DMS153 treated with DMSO at 0.1 percent for 48 hours (cell line): Measurements from ENCODE around the gene TMUB1.

ENCODE experiments used
- DNase-seq: peaks from one replicate; lab custom pipeline; 2025; ENCODE audit not compliant: unreplicated experiment; lab: John Stamatoyannopoulos, UW

TMUB1 gene

DNA sequence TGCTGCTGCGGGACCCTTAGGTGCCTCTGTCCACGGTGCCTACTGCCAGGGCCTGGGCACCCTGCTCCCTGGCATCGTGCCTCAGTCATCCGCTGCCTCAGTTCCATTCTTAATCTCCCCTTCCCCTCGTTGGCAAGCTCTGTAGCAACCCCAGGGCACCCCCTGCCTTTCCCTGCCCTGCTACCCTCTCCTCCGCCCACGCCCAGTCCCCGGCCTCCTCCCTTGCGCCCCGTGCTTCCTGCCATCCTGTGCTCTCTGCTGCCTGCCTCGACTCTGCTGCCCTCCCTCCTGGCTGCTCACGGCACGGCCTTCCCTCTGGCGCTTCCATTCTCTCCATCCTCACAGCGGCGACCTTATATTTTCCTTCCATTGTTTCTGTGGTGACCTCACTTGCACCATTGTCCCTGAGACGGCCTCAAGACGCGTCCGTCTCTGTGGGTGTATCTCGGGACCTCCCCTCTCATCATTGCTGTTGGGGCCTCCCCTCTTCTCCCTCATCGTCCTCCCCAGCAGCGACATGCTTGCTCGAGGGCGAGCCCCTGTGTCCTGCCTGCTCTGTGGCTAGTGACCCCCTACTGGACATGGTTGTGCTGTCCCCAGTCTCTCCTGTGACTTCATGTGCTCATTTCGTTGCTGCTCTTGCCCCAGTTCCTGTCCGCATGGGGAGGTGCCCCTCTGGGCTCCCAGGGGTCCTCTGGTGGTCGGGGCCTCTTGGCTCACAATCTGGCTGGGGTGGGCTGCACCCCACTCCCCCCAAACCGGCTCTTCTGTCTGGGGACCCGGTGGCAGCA lies 38.3 kb upstream of the TMUB1 start:
- no peak for DNase-seq

DNA sequence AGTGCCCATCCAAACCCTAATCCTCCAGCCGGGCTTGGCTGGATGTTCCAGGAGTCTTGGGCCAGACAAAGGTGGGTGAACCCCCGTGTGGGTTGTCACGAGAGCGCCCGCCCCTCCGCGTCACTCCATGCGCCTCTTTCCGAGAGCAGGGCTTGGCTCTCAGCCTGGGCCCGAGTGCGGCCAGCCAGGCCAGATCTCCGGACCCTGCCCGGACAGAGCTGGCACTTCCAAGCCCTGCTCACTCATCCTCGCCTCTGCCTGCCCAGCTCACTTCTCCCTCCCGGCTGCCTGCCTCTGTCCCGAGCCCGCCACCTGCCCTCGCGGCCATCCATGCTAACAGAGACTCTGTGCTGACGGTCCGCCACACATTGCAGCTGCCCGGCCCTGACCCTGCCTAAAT lies 37.6 kb upstream of the TMUB1 start:
- no peak for DNase-seq

DNA sequence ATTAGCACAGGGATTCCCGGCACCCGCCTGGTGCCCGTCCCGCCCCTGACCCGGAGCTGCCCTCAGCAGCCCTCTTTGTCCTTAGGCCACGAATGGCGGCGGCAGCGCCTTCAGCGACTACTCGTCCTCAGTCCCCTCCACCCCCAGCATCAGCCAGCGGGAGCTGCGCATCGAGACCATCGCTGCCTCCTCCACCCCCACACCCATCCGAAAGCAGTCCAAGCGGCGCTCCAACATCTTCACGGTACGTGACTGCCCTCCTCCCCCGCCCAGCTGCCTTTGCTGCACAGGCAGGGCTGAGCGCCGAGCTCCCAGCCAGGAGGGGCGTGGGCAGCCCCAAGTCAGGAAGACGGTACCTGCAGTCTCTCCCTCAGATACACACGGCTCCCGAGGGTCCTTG lies 36.6 kb upstream of the TMUB1 start:
- DNase-seq = no peak

DNA sequence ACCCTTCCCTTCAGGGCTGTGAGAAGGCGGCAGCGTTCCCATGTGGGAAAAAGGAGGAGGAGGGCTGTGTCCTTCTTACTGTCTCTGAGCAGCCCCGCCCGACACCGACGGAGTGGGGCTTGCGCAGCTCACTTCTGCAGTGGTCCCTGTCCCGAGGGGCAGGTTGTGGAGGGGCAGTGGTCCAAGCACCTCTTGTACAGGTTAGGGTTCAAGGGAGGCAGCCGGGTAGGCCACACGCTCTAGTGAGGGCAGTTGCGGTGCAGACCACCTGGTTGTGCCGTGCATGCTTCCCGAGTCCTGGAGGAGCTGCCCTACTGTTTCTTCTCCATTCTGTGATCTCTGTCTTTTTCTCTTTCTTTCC lies 35.7 kb upstream of the TMUB1 start:
- no peak for DNase-seq

DNA sequence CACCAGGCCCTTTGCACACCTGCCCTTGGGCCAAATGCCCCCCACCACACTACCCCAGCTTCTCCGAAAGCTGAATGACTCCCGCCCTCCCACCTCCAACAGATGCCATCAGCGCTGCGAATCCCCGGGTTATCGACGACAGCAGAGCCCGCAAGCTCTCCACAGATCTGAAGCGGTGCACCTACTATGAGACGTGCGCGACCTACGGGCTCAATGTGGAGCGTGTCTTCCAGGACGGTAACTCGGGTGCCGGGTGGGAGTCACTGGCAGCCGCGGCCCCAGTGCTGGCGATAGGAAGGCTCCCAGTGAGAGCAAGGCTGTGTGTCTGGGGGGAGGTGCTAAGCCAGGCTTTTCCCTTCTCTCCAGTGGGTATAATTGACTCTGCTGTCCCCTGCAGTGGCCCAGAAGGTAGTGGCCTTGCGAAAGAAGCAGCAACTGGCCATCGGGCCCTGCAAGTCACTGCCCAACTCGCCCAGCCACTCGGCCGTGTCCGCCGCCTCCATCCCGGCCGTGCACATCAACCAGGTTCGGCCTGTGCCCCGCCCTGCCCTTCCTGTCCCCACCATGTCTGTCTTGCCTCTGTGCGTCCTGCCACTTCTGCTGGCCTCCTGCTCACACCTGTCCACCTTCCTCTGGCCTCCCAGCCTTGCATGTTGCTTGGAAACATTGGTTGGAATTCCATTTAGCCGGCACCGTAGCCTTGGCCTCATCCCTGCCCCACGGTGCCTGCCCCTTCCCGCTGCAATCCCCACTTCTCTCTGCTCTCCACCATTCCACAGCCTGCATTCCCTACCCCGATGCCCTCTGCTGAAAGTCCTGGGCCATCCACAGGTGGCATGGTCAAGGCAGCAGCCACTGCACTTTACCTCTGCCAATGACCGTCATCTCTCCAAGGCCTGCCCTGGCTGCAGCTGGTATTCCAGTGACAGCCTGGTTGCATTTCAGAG lies 35.1 kb upstream of the TMUB1 start:
- DNase-seq = no peak

DNA sequence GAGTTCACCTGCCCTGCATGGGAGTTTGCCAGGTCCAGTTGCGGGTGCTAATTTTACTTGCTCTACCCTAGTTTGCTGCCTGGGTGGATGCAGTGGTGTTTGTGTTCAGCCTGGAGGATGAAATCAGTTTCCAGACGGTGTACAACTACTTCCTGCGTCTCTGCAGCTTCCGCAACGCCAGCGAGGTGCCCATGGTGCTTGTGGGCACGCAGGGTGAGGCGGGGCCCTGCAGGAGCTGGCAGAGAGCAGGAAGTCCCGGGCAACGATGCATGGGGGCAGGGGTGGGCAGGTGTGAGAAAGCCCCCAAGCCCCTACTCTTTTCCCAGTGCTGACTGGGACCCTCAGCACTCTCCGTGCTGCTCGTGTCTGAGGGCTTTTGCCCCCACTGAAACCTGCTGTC lies 34.3 kb upstream of the TMUB1 start:
- DNase-seq = no peak

DNA sequence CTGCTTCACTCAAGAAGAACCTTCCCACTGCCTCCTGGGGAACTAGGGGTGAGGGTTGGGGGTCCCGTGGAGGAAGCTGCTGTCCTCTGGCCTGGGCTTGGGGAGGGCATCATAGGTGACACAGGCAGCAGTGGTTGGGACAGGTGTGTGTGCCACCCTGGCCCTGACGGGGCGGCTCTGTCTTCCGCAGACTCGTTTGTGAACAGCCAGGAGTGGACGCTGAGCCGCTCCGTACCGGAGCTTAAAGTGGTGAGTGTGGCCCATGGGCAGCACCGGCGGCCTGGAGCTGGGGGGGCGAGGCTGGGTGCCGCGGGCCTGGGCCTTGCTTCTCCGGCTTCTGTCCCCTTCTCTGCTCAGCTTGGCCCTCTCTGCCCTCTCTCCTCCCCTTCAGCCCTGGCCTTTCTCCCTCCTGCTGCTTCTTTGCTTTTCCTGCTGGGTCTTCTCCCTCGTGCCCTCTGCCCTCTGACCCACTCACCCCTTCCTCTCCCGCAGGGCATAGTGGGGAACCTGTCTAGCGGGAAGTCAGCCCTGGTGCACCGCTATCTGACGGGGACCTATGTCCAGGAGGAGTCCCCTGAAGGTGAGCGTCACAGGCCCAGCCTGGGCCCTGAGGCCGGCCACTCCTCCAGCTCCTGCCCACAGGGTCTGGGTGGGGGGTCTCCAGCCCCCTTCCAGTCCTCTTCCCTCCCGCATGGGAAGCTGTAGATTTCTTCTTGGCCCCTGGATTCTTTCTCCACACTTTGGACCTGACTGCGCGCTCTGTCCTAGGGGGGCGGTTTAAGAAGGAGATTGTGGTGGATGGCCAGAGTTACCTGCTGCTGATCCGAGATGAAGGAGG lies 33.5 kb upstream of the TMUB1 start:
- DNase-seq = no peak

DNA sequence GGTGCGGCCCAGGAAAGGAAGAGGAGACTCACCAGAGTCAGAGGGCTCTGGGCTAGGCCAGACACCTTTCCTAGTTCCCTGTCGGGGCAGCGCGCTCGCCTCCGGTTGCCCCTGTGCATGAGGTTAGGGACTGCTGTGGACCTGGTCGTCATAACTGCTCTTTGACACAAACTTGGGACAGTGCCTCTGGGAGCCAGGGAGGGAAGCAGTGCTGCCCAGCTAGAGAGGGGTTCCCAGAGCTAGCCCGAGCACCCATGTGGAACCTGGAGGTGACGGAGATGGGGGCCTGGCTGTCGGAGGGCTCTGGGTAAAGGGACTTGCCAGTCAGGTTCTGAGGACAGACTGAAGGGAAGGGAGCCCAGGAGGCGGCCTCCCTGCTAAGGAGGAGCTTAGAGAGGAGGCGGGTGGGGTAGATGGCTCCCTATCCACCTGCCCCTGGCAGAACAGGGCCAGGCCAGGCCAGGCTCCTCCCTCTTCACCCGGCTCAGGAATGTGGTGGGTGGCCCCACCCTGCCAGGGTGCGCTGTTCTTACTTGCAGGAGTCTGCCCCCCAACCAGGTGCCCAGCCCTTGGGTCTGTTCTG lies 32.6 kb upstream of the TMUB1 start:
- DNase-seq = no peak

DNA sequence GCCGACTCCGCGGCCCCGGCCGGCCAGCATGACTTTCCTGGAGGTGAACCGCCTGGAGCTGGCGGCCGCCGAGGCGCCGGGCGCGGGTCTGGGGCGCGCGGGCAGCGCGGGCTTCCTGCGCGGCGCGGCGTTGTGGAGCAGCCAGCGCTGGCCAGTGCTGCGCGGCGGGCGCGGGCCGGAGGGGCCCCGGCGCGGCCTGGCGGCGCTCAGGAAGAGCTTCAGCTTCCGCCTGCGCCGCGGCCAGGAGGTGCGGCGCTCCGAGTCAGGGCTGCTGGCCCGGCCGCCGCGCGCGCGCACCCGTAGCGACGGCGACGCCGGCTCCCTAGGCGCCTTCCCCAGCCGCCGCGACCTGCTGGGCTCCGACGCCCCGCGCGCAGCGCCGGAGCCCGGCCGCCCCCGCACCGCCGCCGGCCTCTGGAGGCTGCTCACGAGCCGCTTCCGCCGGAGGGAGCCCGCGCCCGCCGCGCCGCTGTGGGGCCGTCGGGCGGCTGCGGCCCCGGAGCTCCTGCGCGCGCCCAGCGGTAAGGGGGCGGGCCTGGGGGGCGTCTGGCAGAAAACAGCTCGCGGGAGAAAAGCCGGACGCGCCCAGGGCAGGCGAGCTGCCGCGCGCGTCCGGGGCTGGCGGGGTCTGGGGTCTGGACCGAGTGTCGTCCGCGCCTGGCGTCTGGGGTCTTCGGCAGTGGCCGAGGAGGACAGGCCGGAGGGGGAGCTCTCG lies 32.0 kb upstream of the TMUB1 start:
- no peak for DNase-seq

DNA sequence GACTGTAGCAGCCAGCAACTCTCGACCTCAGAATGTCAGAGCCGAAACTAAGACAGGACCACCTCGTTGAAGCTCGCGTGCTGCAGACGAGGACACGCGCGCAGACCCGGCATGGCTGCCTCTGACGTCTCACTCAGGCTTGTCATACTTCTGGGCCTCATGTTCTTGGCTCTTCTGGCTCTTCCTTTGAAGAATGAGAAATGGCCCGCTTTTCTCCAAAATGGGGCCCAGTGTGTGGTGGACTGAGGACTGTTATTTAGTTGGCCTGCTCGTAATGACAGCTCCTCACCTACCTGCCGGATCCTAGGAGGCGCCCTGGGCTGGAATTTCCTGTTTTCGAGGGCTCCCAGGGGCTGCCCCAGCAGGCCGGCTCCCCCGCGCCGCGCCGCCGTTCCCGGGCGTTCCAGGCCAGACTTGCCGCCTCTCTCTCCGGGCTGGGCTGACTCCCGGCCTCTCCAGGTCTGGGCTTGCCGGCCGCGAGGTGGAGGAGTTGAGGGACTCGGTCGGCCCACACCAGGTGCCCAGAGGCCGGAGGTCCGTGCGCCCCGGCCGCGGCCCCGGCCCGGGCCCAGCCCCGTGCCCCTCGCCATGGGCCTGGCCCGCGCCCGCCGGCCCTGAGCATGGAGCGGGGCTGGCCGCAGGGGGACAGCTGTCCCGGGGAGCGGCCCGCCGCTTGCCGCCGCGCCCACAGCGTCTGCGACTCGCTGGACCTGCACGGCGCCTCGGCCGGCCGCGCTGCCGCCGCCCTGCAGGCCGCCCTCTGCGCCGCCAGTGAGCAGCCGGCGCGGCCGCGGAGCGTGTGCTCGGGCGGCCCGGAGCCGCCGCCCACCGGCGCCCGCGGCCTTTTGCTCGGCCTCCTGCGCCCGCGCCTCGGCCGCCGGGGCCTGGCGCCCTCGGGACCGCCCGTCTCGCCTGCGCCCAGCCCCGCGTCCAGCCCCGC lies 31.1 kb upstream of the TMUB1 start:
- DNase-seq = no peak

DNA sequence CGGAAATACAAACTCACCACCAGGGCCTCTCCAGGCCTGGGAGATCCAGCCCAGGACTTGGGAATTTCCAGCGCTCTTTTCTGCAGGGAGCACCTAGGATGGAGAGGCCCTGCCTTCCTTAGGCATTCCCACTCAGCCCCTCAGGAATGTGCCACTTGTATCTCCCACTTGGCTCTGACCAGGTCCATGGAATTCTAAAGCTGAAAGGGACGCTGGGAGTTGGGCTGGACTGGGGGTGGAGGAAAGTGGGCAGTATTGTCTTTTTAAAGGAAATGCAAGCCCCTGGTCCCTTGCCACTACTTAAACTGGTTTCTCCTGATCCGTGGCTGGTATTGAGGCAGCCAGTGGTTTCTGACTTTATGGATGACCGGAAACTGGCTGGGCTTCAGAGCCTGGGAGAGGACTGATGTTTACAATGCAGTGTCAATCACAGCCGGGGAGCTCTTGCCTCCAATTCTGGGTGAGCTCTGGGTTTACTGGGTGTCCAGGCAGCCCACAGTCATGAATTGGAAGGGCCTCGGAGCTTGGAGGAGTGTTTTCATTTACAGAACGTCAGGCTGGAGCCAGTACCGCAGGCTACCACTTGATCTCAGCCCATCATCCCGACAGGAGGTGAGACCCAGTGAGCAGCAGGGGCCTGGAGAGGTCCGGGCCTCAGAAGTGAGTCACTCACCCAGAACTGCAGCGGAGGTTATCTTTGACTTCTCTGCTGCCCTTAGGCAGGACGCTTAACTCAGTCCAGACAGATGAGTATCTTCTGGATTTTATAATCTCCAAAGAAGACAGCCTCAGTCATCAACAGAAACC lies 30.3 kb upstream of the TMUB1 start:
- no peak for DNase-seq

DNA sequence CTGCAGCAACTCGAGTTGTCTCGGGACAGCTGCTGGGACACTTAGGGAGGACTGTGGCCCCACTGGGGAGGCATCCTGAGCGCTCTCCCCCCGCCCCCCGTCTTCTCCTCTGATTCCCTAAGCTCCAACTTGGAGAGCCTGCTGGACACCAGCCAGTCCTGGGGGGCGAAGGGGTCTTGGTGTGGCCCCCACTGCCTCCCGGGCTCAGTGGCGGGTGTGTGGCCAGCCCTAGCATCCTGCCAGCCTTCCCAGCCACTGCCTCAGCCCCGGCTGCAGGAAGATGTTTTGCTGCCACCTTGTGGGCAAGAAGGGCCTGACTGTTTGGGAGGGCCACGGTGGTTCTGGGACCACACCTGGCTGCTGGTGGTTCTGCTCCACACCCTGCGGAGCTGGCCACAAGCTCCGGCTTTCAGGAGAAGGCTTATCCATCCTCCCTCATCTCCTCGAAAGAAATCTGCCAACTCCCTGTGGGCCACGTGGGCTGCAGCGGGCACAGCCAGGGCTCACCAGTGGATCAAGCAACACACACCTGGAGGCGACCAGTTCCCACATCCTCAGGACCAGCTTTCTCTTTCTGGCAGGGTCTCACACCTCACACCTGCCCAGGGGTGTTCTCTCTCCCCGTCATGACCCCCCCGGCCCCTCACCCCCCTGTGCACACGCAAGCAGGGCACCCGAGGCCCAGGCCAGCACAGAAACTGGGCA lies 27.8 kb upstream of the TMUB1 start:
- peak; percentile 46 for DNase-seq

DNA sequence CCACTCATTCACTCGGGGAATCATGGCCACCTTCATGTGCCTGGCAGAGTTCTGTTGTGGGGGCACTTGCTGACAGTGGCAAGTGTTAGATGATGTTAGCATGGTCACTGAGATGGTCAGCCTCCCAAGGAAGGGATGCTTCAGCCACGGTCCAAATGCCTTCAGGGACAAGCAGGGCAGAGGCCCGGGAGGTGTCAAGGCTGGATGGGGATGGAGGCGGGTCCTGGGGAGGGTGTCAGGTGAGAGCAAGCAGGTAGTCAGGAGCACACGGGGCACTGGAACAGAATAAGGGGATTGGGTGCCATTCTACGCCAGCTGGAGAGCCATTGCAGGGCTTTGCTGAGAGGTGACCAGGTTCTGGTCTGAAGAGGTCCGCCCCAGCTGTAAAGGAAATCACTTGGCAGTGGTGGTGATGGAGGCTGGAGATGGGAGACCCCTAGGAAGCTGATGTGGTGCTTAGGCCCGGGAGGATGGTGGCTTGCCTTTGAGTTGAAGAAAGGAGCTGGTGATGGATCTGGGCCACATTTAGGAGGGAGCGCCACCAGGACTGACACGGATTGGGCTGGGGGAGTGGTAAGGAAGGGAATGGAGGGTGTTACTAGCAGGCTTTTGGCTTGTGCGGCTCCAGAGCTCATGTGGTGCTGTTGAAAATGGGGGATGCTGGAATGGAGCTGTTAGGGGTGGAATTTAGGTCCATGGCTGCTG lies 27.1 kb upstream of the TMUB1 start:
- no peak for DNase-seq

DNA sequence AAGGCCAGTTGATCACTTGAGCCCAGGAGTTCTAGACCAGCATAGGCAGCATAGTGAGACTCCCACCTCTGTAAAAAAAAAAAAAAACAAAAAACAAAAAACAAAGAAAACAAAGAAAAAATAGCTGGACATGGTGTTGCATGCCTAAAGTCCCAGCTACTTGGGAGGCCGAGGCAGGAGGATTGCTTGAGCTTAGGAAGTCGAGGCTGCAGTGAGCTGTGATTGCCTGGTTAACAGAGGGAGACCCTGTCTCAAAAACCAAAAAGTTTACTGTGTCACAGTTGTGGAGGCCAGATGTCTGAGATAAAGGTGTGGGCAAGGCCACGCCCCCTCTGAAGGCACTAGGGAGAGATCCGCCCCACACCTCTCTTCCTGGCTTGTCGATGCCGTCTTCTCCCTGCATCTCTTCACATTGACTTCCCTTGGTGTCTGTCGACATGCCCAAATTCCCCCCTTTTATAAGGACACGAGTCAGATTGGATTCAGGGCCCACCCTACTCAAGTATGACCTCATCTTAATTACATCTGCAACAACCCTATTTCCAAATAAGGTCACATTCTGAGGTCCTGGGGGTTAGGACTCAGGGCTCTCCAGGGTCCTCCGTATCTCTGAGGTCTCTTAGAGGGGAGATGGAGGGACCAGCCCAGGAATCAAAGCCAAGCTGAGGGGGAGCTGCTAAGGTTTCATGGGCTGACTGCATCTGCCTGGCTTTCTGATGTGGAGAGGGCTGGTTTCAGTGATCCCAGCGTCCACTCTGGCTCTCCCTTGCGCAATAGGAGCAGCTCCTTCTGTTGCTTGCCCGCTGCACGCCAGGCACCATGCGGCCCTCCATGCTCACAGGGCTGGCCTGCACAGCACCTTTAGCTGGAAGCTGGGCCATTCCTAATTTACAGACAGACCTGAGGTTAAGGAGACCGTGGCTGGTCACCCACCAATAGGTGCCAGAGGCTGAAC lies 26.1 kb upstream of the TMUB1 start:
- no peak for DNase-seq

DNA sequence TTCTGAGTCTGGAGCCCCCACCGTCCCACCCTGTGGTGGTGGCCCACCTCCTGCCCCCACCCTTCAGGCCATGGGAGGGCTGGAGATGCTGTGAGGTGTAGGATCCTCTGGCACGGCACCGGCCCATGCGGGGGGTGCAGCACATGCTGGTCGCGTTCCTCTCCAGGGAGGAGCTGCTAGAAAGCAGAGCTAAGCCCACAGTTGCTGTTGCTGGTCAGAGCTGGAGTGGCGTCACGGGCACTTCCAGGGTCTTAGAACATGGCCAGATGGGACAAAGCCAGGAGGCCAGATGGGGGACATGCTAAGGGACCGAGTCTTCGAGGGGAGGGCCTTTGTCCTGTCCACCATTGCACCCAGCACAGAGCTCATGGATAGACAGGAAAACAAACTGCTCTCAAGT lies 24.6 kb upstream of the TMUB1 start:
- no peak for DNase-seq
